ENCODE measurements around the gene PDLIM5. TPM values are rescaled to one million over a fixed set of nuclear protein-coding genes. Genes with fewer than 3 reads are reported as not detected.

Gene PDLIM5
- total RNA-seq, 2 donors from 2014 or later, result 17.6 to 21.4 TPM

- H3K4me1 Mint-ChIP-seq (ENCODE audit: low read depth), result peaks cover 20% of the 10 kb centered on the region
- ATAC-seq (replicated peaks in 1 of 2) (no peak), DNase-seq (no peak)
- H3K27me3 Mint-ChIP-seq (ENCODE audit: low read depth), result no peaks in the 10 kb centered on the region
- peaks cover 0 to 4% of the 10 kb centered on the region in 2 donors for H3K9me3 Mint-ChIP-seq
- no peak overlapping the region for H3K4me3 Mint-ChIP-seq
- no peak overlapping the region for H3K27ac Mint-ChIP-seq
- no peaks in the 10 kb centered on the region for H3K36me3 Mint-ChIP-seq (ENCODE audit: insufficient read depth in 2 of 2)
Observed at GRCh38 chr4:94517492-94517891, 65.8 kb downstream of the PDLIM5 start.

- Mint-ChIP-seq H3K27ac (no peak overlapping the region), H3K36me3 (ENCODE audit: insufficient read depth in 2 of 2) (no peaks in the 10 kb centered on the region), H3K4me1 (ENCODE audit: low read depth) (peaks cover 20% of the 10 kb centered on the region), H3K27me3 (ENCODE audit: low read depth) (no peaks in the 10 kb centered on the region), H3K9me3 (no peaks in the 10 kb centered on the region), H3K4me3 (no peak overlapping the region)
- no peak for DNase-seq
- no peak for ATAC-seq (replicated peaks in 1 of 2)
Observed at GRCh38 chr4:94519019-94519418, 67.3 kb downstream of the PDLIM5 start.

- ATAC-seq (replicated peaks in 1 of 2) (no peak), DNase-seq (no peak)
- Mint-ChIP-seq H3K27me3 (ENCODE audit: low read depth) (no peaks in the 10 kb centered on the region), H3K4me1 (ENCODE audit: low read depth) (peaks cover 20% of the 10 kb centered on the region), H3K9me3 (no peaks in the 10 kb centered on the region), H3K27ac (peak overlapping the region; percentile 49), H3K36me3 (ENCODE audit: insufficient read depth in 2 of 2) (no peaks in the 10 kb centered on the region), H3K4me3 (no peak overlapping the region)
Observed at GRCh38 chr4:94519925-94520789, 68.4 kb downstream of the PDLIM5 start.

- no peak for DNase-seq
- peaks cover 20% of the 10 kb centered on the region for H3K4me1 Mint-ChIP-seq (ENCODE audit: low read depth)
- no peaks in the 10 kb centered on the region for H3K27me3 Mint-ChIP-seq (ENCODE audit: low read depth)
- no peak for ATAC-seq (replicated peaks in 1 of 2)
- H3K27ac Mint-ChIP-seq, result no peak overlapping the region
- no peaks in the 10 kb centered on the region for H3K36me3 Mint-ChIP-seq (ENCODE audit: insufficient read depth in 2 of 2)
- H3K9me3 Mint-ChIP-seq, result no peaks in the 10 kb centered on the region
- no peak overlapping the region for H3K4me3 Mint-ChIP-seq
Observed at GRCh38 chr4:94523033-94523580, 71.4 kb downstream of the PDLIM5 start.

GRCh38 chr4:94523617-94524016 lies 71.9 kb downstream of the PDLIM5 start:
- DNase-seq, result no peak
- no peaks in the 10 kb centered on the region for H3K27me3 Mint-ChIP-seq (ENCODE audit: low read depth)
- no peak overlapping the region for H3K4me3 Mint-ChIP-seq
- H3K4me1 Mint-ChIP-seq (ENCODE audit: low read depth), result peaks cover 19% of the 10 kb centered on the region
- H3K9me3 Mint-ChIP-seq, result no peaks in the 10 kb centered on the region
- H3K36me3 Mint-ChIP-seq (ENCODE audit: insufficient read depth in 2 of 2), result no peaks in the 10 kb centered on the region
- no peak overlapping the region for H3K27ac Mint-ChIP-seq
- ATAC-seq (replicated peaks in 1 of 2), result no peak

GRCh38 chr4:94525993-94526728 lies 74.4 kb downstream of the PDLIM5 start:
- Mint-ChIP-seq H3K36me3 (ENCODE audit: insufficient read depth in 2 of 2) (no peaks in the 10 kb centered on the region), H3K9me3 (no peaks in the 10 kb centered on the region), H3K27me3 (ENCODE audit: low read depth) (no peaks in the 10 kb centered on the region), H3K4me1 (ENCODE audit: low read depth) (no peaks in the 10 kb centered on the region), H3K4me3 (no peak overlapping the region), H3K27ac (no peak overlapping the region)
- DNase-seq, result no peak
- no peak for ATAC-seq (replicated peaks in 1 of 2)

- H3K4me3 Mint-ChIP-seq, result no peak overlapping the region
- no peaks in the 10 kb centered on the region for H3K9me3 Mint-ChIP-seq
- no peaks in the 10 kb centered on the region for H3K4me1 Mint-ChIP-seq (ENCODE audit: low read depth)
- DNase-seq (no peak), ATAC-seq (replicated peaks in 1 of 2) (no peak)
- H3K27me3 Mint-ChIP-seq (ENCODE audit: low read depth), result no peaks in the 10 kb centered on the region
- H3K27ac Mint-ChIP-seq, result no peak overlapping the region
- no peaks in the 10 kb centered on the region for H3K36me3 Mint-ChIP-seq (ENCODE audit: insufficient read depth in 2 of 2)
Observed at GRCh38 chr4:94527556-94528233, 76.0 kb downstream of the PDLIM5 start.

GRCh38 chr4:94528792-94529451 lies 77.2 kb downstream of the PDLIM5 start:
- H3K9me3 Mint-ChIP-seq, result no peaks in the 10 kb centered on the region
- no peak for DNase-seq
- no peak overlapping the region for H3K27ac Mint-ChIP-seq
- no peak for ATAC-seq (replicated peaks in 1 of 2)
- no peaks in the 10 kb centered on the region for H3K27me3 Mint-ChIP-seq (ENCODE audit: low read depth)
- H3K4me3 Mint-ChIP-seq, result no peak overlapping the region
- H3K4me1 Mint-ChIP-seq (ENCODE audit: low read depth), result no peaks in the 10 kb centered on the region
- no peaks in the 10 kb centered on the region for H3K36me3 Mint-ChIP-seq (ENCODE audit: insufficient read depth in 2 of 2)

GRCh38 chr4:94530073-94530472 lies 78.3 kb downstream of the PDLIM5 start:
- DNase-seq (no peak), ATAC-seq (replicated peaks in 1 of 2) (no peak)
- H3K4me3 Mint-ChIP-seq, result no peak overlapping the region
- H3K9me3 Mint-ChIP-seq, result no peaks in the 10 kb centered on the region
- H3K27ac Mint-ChIP-seq, result no peak overlapping the region
- H3K4me1 Mint-ChIP-seq (ENCODE audit: low read depth), result peaks cover 4% of the 10 kb centered on the region
- H3K27me3 Mint-ChIP-seq (ENCODE audit: low read depth), result no peaks in the 10 kb centered on the region
- no peaks in the 10 kb centered on the region for H3K36me3 Mint-ChIP-seq (ENCODE audit: insufficient read depth in 2 of 2)

- H3K4me1 Mint-ChIP-seq (ENCODE audit: low read depth), result peaks cover 8% of the 10 kb centered on the region
- ATAC-seq (replicated peaks in 1 of 2) (no peak), DNase-seq (no peak)
- no peaks in the 10 kb centered on the region for H3K36me3 Mint-ChIP-seq (ENCODE audit: insufficient read depth in 2 of 2)
- no peaks in the 10 kb centered on the region for H3K27me3 Mint-ChIP-seq (ENCODE audit: low read depth)
- no peak overlapping the region for H3K4me3 Mint-ChIP-seq
- no peaks in the 10 kb centered on the region for H3K9me3 Mint-ChIP-seq
- H3K27ac Mint-ChIP-seq, result no peak overlapping the region
Observed at GRCh38 chr4:94531991-94532789, 80.4 kb downstream of the PDLIM5 start.

- DNase-seq (no peak), ATAC-seq (replicated peaks in 1 of 2) (no peak)
- Mint-ChIP-seq H3K27ac (peak overlapping the region; percentile 43), H3K4me1 (ENCODE audit: low read depth) (peaks cover 8% of the 10 kb centered on the region), H3K36me3 (ENCODE audit: insufficient read depth in 2 of 2) (no peaks in the 10 kb centered on the region), H3K27me3 (ENCODE audit: low read depth) (no peaks in the 10 kb centered on the region), H3K9me3 (no peaks in the 10 kb centered on the region), H3K4me3 (no peak overlapping the region)
Observed at GRCh38 chr4:94533405-94534223, 81.9 kb downstream of the PDLIM5 start.

Data from activated T-cell treated with anti-CD3 and anti-CD28 coated beads, Interleukin-2, amount 50 U/mL, for 72 hours (primary cell).